Tibial nerve (tissue), 4 donors: ENCODE results near the gene EXOSC1.

Source experiments
- EP300 ChIP-seq, 2 donors: sonication (generic); formaldehyde crosslinking; IDR thresholded peaks; one replicate each; pipeline ENCODE4 v1.6.1; 2017; ENCODE audit warnings: antibody characterized with exemption in 2 of 2, mild to moderate bottlenecking in 1 of 2
- POLR2A ChIP-seq, 2 donors: fragments of 450-650 bp; IDR thresholded peaks; one replicate each; pipeline ENCODE4 v1.6.1; 2017; ENCODE audit warnings: antibody characterized with exemption in 2 of 2, mild to moderate bottlenecking in 2 of 2, moderate library complexity in 2 of 2
- TF ChIP-seq, protein P1 (sequence below), 5 experiments: fragments of 200-600 bp in 3 of 5; fragments of 450-650 bp in 2 of 5; sonication (generic) in 3 of 5; IDR thresholded peaks; one replicate each; pipeline ENCODE4 v1.5.1; 2016 to 2019; ENCODE audit warnings: antibody characterized with exemption in 5 of 5, mild to moderate bottlenecking in 3 of 5, moderate library complexity in 2 of 5

DNA sequence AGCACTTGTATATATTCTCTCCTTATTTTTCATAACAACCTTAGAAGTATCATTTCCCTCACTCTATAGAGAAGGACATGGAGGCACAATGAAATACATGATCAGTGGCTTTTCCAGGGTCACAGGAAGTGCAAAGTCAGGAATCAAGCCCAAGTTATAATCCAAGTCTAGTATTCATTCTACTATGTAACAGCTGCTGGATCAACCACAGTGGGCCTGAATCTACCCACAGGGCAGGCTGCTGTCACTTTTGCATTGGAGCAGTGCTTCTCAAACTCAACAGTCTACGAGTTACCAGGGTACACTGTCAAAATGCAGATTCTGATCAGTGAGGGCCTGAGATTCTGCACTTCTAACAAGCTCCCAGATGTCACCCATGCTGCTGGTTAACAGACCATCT lies 18.4 kb upstream of the EXOSC1 start:
- TF ChIP-seq, protein P1, sequence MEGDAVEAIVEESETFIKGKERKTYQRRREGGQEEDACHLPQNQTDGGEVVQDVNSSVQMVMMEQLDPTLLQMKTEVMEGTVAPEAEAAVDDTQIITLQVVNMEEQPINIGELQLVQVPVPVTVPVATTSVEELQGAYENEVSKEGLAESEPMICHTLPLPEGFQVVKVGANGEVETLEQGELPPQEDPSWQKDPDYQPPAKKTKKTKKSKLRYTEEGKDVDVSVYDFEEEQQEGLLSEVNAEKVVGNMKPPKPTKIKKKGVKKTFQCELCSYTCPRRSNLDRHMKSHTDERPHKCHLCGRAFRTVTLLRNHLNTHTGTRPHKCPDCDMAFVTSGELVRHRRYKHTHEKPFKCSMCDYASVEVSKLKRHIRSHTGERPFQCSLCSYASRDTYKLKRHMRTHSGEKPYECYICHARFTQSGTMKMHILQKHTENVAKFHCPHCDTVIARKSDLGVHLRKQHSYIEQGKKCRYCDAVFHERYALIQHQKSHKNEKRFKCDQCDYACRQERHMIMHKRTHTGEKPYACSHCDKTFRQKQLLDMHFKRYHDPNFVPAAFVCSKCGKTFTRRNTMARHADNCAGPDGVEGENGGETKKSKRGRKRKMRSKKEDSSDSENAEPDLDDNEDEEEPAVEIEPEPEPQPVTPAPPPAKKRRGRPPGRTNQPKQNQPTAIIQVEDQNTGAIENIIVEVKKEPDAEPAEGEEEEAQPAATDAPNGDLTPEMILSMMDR (IDR thresholded peaks at IDR 0.05): no peak
- no peak for TF ChIP-seq POLR2A (IDR thresholded peaks at IDR 0.05)
- TF ChIP-seq EP300 (IDR thresholded peaks at IDR 0.05): no peak
